Lower leg skin (tissue), 3 donors: ENCODE results near the gene MOG.

Source experiments
- POLR2A ChIP-seq, 2 donors: fragments of 450-650 bp; IDR thresholded peaks; one replicate each; pipeline ENCODE4 v1.6.1; 2016 to 2017; ENCODE audit warnings: antibody characterized with exemption in 2 of 2, mild to moderate bottlenecking in 1 of 2, moderate library complexity in 1 of 2
- TF ChIP-seq, protein P1 (sequence below), 3 donors: fragments of 450-650 bp; IDR thresholded peaks; one replicate each; pipeline ENCODE4 v1.5.1; 2016; ENCODE audit warnings: antibody characterized with exemption in 3 of 3, mild to moderate bottlenecking in 3 of 3, moderate library complexity in 2 of 3

GRCh38 chr6:29608131-29608530 lies 48.8 kb upstream of the MOG start:
- TF ChIP-seq, protein P1, sequence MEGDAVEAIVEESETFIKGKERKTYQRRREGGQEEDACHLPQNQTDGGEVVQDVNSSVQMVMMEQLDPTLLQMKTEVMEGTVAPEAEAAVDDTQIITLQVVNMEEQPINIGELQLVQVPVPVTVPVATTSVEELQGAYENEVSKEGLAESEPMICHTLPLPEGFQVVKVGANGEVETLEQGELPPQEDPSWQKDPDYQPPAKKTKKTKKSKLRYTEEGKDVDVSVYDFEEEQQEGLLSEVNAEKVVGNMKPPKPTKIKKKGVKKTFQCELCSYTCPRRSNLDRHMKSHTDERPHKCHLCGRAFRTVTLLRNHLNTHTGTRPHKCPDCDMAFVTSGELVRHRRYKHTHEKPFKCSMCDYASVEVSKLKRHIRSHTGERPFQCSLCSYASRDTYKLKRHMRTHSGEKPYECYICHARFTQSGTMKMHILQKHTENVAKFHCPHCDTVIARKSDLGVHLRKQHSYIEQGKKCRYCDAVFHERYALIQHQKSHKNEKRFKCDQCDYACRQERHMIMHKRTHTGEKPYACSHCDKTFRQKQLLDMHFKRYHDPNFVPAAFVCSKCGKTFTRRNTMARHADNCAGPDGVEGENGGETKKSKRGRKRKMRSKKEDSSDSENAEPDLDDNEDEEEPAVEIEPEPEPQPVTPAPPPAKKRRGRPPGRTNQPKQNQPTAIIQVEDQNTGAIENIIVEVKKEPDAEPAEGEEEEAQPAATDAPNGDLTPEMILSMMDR (IDR thresholded peaks at IDR 0.05): no peak
- no peak for TF ChIP-seq POLR2A (IDR thresholded peaks at IDR 0.05)
